Nephron progenitor cell (in vitro differentiated cells): ENCODE results near the gene FOLR3.
"Not testable (repeated sequence)": the region's sequence is repeated elsewhere in the genome, so short reads cannot be mapped to it uniquely, and the experiment has no call there.

Experiments
- DNase-seq: peaks from one replicate; pipeline ENCODE4 v3.0.0; 2021
- H3K27ac Mint-ChIP-seq: 2 replicates; pipeline ENCODE4 v1.8.0; 2021; ENCODE audit warnings: mild to moderate bottlenecking, moderate library complexity, mixed read lengths
- H3K27me3 Mint-ChIP-seq: 2 replicates; pipeline ENCODE4 v1.8.0; 2021; ENCODE audit warnings: mild to moderate bottlenecking, low read depth, mixed read lengths; ENCODE audit not compliant: poor library complexity
- H3K36me3 Mint-ChIP-seq: 2 replicates; pipeline ENCODE4 v1.8.0; 2021; ENCODE audit warnings: low read depth, mixed read lengths
- H3K4me1 Mint-ChIP-seq: 2 replicates; pipeline ENCODE4 v1.8.0; 2021; ENCODE audit warnings: mixed read lengths
- H3K4me3 Mint-ChIP-seq: 2 replicates; pipeline ENCODE4 v1.8.0; 2021; ENCODE audit warnings: mild to moderate bottlenecking, moderate library complexity, mixed read lengths
- H3K9me3 Mint-ChIP-seq: 2 replicates; pipeline ENCODE4 v1.8.0; 2021; ENCODE audit warnings: mild to moderate bottlenecking, moderate library complexity, mixed read lengths
- TF ChIP-seq, protein P1 (sequence below): fragments of 200-600 bp; sonication (generic); IDR thresholded peaks from 2 replicates; pipeline ENCODE4 v1.5.0; 2021; ENCODE audit warnings: antibody characterized with exemption

Gene FOLR3

GRCh38 chr11:72146625-72147024 lies 11.1 kb downstream of the FOLR3 start:
- no peak overlapping the region for H3K4me3 Mint-ChIP-seq
- H3K27me3 Mint-ChIP-seq: peaks cover 15% of the 10 kb centered on the region
- no peak overlapping the region for H3K27ac Mint-ChIP-seq
- H3K9me3 Mint-ChIP-seq: peaks cover 7% of the 10 kb centered on the region
- TF ChIP-seq, protein P1, sequence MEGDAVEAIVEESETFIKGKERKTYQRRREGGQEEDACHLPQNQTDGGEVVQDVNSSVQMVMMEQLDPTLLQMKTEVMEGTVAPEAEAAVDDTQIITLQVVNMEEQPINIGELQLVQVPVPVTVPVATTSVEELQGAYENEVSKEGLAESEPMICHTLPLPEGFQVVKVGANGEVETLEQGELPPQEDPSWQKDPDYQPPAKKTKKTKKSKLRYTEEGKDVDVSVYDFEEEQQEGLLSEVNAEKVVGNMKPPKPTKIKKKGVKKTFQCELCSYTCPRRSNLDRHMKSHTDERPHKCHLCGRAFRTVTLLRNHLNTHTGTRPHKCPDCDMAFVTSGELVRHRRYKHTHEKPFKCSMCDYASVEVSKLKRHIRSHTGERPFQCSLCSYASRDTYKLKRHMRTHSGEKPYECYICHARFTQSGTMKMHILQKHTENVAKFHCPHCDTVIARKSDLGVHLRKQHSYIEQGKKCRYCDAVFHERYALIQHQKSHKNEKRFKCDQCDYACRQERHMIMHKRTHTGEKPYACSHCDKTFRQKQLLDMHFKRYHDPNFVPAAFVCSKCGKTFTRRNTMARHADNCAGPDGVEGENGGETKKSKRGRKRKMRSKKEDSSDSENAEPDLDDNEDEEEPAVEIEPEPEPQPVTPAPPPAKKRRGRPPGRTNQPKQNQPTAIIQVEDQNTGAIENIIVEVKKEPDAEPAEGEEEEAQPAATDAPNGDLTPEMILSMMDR: no peak
- no peaks in the 10 kb centered on the region for H3K4me1 Mint-ChIP-seq
- H3K36me3 Mint-ChIP-seq: no peaks in the 10 kb centered on the region
- DNase-seq: no peak

GRCh38 chr11:72150882-72151281 lies 15.4 kb downstream of the FOLR3 start:
- TF ChIP-seq, protein P1: no peak
- no peak for DNase-seq
- Mint-ChIP-seq H3K9me3 (peaks cover 14% of the 10 kb centered on the region), H3K4me1 (no peaks in the 10 kb centered on the region), H3K27ac (no peak overlapping the region), H3K4me3 (no peak overlapping the region), H3K27me3 (peaks cover 13% of the 10 kb centered on the region), H3K36me3 (no peaks in the 10 kb centered on the region)

- Mint-ChIP-seq H3K9me3 (peaks cover 14% of the 10 kb centered on the region), H3K27me3 (peaks cover 25% of the 10 kb centered on the region)
- H3K36me3 Mint-ChIP-seq, H3K4me1 Mint-ChIP-seq, H3K4me3 Mint-ChIP-seq, H3K27ac Mint-ChIP-seq, DNase-seq: not testable (repeated sequence)
These were observed 18.3 kb downstream of the FOLR3 start for GRCh38 chr11:72153874-72154273.

DNA sequence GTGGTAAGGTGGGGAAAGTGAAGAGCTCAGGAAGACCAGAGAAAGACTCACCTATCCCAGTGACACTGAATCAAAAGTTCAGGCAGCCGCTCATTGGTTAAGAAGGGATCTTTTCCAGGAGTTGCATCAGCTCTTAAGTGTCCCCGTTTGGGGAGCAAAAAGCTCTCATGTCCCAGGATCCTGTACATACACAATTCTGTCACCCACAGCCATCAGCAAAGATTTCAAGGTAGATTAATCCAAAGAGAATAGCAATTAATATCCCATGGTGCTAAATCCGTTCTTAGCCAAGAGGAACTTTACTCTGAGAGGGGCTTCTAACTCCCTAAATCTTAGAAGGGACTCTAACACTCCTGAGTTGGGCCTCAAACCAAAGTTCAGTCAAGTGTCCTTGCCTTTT lies 19.3 kb downstream of the FOLR3 start:
- DNase-seq: no peak
- TF ChIP-seq, protein P1: no peak
- Mint-ChIP-seq H3K9me3 (peaks cover 14% of the 10 kb centered on the region), H3K27me3 (peaks cover 32% of the 10 kb centered on the region), H3K4me3 (no peak overlapping the region), H3K27ac (no peak overlapping the region), H3K36me3 (no peaks in the 10 kb centered on the region), H3K4me1 (no peaks in the 10 kb centered on the region)

DNA sequence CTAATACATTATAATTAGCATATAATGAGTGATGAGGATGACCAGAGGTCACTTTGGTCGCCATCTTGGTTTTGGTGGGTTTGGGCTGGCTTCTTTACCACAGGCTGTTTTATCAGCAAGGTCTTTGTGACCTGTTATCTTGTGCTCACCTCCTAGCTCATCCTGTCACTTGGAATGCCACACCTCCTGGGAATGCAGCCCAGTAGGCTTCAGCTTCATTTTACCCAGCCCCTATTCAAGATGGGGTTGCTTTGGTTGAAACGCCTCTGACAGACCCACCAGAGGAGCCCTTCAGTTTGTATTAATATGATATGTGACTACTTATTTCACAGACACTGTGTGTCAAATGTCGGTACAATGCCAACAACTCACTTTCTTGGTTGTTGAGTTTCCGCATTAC lies 20.2 kb downstream of the FOLR3 start:
- Mint-ChIP-seq H3K9me3 (peaks cover 14% of the 10 kb centered on the region), H3K27ac (no peak overlapping the region), H3K4me1 (no peaks in the 10 kb centered on the region), H3K36me3 (no peaks in the 10 kb centered on the region), H3K4me3 (no peak overlapping the region), H3K27me3 (peaks cover 37% of the 10 kb centered on the region)
- no peak for DNase-seq
- TF ChIP-seq, protein P1: no peak

DNA sequence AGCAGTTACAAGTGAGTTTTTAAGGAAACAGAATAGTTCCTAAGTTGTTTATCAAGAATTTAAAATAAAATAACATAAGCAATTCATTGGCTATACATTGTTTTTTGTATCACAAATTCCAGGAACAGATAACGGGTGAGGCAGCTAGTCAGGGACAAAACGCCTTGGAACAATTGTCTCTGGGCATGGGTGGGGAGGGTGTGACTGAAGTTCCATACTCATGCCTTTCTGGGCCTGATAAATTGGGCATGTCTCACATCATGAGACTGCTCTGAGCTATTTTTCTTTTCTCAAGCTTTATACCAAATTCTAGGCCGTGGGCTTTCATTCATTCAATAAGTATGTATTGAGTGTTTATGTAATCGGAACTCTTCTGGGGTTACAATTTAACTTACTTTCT lies 21.6 kb downstream of the FOLR3 start:
- TF ChIP-seq, protein P1: no peak
- H3K9me3 Mint-ChIP-seq: peaks cover 5% of the 10 kb centered on the region
- H3K36me3 Mint-ChIP-seq: no peaks in the 10 kb centered on the region
- H3K27ac Mint-ChIP-seq: no peak overlapping the region
- H3K4me3 Mint-ChIP-seq: no peak overlapping the region
- peaks cover 36% of the 10 kb centered on the region for H3K27me3 Mint-ChIP-seq
- no peak for DNase-seq
- no peaks in the 10 kb centered on the region for H3K4me1 Mint-ChIP-seq
